Inflammatory macrophage (primary cell): ENCODE measurements around the gene FURIN.

Experiments used
- DNase-seq, 2 donors: peaks; one replicate each; pipeline ENCODE4 v3.0.0-alpha.2; 2020 to 2022

Gene FURIN

GRCh38 chr15:90883526-90883975, 15.2 kb downstream of the FURIN start:
- DNase-seq, result no peak

- DNase-seq, result peak; percentile 82 to 84
These were observed 15.8 kb downstream of the FURIN start, which contains the start of gene FES for GRCh38 chr15:90883976-90884718. Gene FES, plus strand, starts transcription at chr15:90884504. Its CDS starts 542 bp downstream, at chr15:90885046.

- no peak for DNase-seq
These were observed 16.5 kb downstream of the FURIN start for GRCh38 chr15:90884719-90885431.

GRCh38 chr15:90885432-90886290, 17.3 kb downstream of the FURIN start:
- peak; percentile 88 to 92 for DNase-seq

- DNase-seq, result no peak
These were observed 17.9 kb downstream of the FURIN start for GRCh38 chr15:90886291-90886614.

GRCh38 chr15:90887037-90887481, 18.7 kb downstream of the FURIN start:
- no peak for DNase-seq

GRCh38 chr15:90889313-90889730, 20.9 kb downstream of the FURIN start:
- no peak for DNase-seq

GRCh38 chr15:90889736-90890456, 21.5 kb downstream of the FURIN start:
- DNase-seq, result no peak

GRCh38 chr15:90890839-90891238, 22.5 kb downstream of the FURIN start:
- DNase-seq, result no peak

- DNase-seq, result no peak
These were observed 23.1 kb downstream of the FURIN start for GRCh38 chr15:90891346-90891949.

GRCh38 chr15:90892023-90892422, 23.6 kb downstream of the FURIN start:
- no peak for DNase-seq

- DNase-seq, result no peak
These were observed 24.2 kb downstream of the FURIN start for GRCh38 chr15:90892498-90893174.

GRCh38 chr15:90893175-90894090, 25.0 kb downstream of the FURIN start:
- no peak for DNase-seq

GRCh38 chr15:90895571-90896117, 27.3 kb downstream of the FURIN start:
- DNase-seq, result peak in 1 of 2 donors; percentile 26

GRCh38 chr15:90897131-90897655, 28.8 kb downstream of the FURIN start:
- DNase-seq, result peak; percentile 46 to 73

- no peak for DNase-seq
These were observed 33.0 kb downstream of the FURIN start for GRCh38 chr15:90901175-90902039.

GRCh38 chr15:90902040-90902839, 33.9 kb downstream of the FURIN start:
- DNase-seq, result peak; percentile 84 to 90
